HG03439 (cell line): ENCODE results near the gene GPR42.
A peak's percentile ranks its signal among the peaks of the same experiment; 100 is the strongest.

Experiments used
- ATAC-seq: cut with Tn5 transposase; IDR thresholded peaks from one replicate; pipeline ENCODE4 v1.9.1; 2021; ENCODE audit warnings: mild to moderate bottlenecking, moderate library complexity; ENCODE audit not compliant: unreplicated experiment

GPR42 gene

DNA sequence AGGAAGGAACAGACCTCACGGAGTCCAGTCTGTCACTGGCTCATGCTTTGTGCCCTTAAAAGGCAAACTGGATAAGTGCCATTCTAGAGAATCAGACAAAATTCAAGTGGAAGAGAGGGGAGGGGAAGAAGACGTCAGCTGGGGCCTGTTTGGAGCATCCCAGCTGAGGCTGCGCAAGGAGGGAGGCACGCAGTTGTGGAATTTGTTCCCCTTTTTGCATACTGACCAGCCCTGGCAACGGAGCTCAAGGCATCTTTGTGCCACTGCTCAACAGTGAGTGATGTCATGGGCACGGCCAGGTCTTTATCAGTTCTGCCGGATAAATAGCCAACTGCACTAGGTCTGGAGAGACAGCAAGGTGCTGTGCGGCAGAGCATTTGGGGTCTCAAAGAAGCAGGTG, at the start of gene GPR42:
GPR42 (plus strand) TSS at position 347 of the 400 bp plus-strand sequence. CDS start 292 bp downstream, outside the sequence.
- ATAC-seq: no peak

DNA sequence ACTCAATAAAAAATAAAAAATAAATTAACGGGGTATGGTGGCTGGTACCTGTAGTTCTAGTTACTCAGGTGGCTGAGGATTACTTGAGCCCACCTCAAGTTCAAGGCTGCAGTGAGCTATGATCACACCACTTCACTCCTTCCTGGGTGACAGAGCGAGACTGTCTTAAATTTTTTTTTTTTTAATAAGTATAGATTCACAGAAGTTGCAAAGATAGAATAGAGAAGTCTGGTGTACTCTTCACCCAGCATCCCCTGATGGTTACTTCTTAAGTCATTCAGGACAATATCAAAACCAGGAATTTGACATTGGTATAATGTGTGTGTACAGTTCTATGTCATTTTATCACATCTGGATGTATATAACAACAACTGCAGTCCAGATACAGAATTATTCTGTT, 49.6 kb upstream of the GPR42 start:
- ATAC-seq: no peak

- no peak for ATAC-seq
These were observed 48.9 kb upstream of the GPR42 start for GRCh38 chr19:35322014-35322413.

DNA sequence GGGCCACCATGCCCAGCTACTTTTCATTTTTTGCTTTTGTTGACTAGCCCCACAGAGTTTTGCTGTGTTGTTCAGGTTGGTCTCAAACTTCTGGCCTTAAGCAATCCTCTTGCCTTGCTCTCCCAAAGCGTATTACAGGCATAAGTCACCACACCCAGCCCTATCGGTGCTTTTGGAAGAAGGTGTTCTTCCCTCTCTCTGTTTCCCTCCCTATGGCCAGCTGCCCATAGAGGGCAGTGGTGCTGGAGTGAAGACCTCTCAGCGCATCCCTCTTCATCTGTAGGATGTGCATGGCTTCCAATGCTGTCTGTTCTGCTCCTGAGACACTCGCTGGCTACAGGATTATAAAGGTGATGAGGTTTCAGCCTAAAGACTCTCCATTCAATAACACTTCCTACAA, 43.2 kb upstream of the GPR42 start:
- ATAC-seq: no peak

GRCh38 chr19:35328851-35329285, 42.0 kb upstream of the GPR42 start, which contains the start of gene CD22:
CD22 (plus strand) TSS chr19:35329187; CDS start chr19:35332041, 2,854 bp downstream.
- no peak for ATAC-seq

- no peak for ATAC-seq
These were observed 41.5 kb upstream of the GPR42 start for GRCh38 chr19:35329323-35329722.

- peak; percentile 51 for ATAC-seq
These were observed 40.4 kb upstream of the GPR42 start for GRCh38 chr19:35330475-35330874.

- ATAC-seq: no peak
These were observed 39.2 kb upstream of the GPR42 start for GRCh38 chr19:35331551-35332214.

- ATAC-seq: no peak
These were observed 38.1 kb upstream of the GPR42 start for GRCh38 chr19:35332817-35333216.

DNA sequence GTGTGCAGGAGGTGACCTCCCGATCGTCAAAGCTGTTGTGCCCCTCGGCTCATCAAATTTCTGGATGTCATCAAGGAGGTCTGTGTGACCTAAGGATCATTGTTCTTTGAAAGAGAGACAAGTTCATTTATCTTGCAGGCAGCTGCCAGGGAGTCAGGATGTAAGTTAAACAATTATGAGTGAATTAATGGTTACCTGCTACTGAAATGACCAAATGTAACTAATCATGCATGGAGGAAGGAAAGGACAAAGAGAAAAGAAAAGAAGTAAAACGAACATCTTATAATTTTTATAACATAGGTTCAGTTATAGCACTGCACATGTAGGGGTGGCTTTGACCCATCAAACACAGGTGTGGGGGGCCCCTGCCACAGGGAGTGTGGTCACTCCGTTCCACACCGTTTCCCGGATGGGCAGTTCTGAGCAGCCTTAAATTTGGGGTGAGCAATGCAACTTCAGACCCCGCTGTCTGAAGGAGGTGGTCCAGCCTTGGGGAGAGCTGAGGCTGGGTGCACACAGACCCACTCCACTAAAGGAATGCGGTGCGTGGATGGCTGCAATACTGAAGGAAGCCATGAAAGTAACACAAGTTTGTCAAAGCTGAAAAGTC, 36.6 kb upstream of the GPR42 start:
- no peak for ATAC-seq

- no peak for ATAC-seq
These were observed 34.5 kb upstream of the GPR42 start for GRCh38 chr19:35336166-35336955.

DNA sequence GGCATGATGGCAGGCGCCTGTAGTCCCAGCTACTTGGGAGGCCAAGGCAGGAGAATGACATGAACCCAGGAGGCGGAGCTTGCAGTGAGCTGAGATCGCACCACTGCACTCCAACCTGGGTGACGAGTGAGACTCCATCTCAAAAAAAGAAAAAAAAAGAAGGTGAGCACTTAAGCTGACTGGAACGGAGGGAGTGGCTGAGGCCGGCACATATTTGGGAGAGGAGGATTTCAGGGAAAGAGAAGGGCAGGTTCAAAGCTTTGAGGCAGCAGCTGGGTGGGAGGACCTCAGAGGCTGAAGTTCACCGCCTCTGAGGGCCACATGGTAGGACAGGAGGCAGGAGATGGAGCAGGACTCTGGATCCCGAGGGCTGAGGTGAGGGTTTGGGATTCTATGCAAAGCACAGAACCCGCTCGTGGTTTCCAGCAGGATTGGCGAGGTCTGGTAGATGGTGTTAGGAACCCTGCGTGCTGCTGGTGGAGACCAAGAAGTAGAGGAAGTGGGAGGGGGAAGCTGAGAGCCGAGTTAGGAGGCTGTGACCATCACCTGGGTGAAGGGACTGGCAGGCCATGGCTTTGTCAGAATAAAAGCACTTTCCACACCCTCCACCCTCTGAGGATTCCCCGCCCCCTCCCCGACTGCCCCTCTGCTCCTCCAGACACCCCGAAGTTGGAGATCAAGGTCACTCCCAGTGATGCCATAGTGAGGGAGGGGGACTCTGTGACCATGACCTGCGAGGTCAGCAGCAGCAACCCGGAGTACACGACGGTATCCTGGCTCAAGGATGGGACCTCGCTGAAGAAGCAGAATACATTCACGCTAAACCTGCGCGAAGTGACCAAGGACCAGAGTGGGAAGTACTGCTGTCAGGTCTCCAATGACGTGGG, 33.5 kb upstream of the GPR42 start:
- ATAC-seq: no peak

DNA sequence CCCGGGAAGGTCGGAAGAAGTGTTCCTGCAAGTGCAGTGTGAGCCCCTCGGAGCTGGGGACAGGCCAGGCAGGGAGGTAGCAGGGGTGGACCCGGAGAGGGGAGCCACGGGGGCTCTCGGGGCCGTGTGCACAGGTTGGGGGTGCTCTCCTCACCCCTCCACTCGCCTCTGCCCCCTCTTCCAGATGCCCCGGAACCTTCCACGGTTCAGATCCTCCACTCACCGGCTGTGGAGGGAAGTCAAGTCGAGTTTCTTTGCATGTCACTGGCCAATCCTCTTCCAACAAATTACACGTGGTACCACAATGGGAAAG, 32.9 kb upstream of the GPR42 start:
- ATAC-seq: no peak

DNA sequence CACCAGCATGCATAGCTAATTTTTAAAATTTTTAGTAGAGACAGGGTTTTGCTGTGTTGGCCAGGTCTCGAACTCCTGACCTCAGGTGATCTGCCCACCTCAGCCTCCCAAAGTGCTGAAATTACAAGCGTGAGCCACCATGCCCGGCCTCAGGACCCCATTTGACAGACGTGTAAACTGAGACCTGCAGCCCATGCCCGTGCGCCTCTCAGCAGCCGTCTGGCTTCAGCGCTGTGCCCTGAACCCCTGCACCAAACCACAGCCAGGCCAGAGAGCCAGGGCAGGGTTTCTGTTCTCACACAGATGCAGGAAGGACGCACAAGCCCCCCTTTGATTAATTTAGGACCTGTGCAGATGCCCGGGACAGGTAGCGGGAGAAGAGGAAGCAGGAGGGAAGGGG, 30.4 kb upstream of the GPR42 start:
- ATAC-seq: no peak

- no peak for ATAC-seq
These were observed 29.9 kb upstream of the GPR42 start for GRCh38 chr19:35341006-35341405.

DNA sequence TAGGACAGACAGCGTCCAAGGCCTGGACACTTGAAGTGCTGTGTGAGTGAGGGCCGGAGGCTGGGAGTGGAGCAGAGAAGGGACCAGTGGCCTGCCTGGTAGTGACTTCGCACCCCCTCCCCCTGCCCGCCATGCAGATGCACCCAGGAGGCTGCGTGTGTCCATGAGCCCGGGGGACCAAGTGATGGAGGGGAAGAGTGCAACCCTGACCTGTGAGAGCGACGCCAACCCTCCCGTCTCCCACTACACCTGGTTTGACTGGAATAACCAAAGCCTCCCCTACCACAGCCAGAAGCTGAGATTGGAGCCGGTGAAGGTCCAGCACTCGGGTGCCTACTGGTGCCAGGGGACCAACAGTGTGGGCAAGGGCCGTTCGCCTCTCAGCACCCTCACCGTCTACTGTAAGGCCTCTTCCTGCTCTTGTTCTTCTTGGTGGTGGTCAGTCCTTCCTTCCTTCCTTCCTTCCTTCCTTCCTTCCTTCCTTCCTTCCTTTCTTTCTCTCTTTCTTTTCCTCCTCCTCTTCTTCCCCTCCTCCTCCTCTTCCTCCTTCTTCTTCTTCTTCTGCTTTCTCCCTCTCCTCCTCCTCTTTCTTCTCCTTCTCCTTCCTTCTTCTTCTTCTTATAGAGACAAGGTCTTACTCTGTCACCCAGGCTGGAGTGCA, 29.2 kb upstream of the GPR42 start:
- ATAC-seq: no peak

GRCh38 chr19:35342430-35342829, 28.4 kb upstream of the GPR42 start:
- ATAC-seq: no peak

DNA sequence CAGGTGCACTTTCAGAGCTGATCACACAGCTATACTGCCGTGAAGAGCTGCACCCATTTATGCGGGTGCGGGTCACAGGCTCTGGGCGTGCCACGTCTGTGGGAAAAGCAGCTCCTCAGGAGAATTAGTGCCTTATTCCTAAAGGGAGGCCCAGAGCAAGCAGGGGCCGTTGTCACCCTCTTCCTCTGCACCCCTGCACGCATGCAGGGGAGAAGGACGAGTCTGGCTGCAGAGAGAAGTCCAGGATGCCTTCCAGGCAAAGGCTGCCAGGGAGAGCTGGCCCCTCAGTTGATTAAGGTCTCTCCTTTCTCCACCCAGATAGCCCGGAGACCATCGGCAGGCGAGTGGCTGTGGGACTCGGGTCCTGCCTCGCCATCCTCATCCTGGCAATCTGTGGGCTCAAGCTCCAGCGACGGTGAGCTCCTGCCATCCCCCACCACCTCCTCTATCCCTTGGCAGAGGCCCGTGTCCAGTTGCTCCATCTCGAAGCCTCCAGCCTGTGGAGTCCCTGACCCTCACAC, 26.3 kb upstream of the GPR42 start:
- ATAC-seq: no peak

DNA sequence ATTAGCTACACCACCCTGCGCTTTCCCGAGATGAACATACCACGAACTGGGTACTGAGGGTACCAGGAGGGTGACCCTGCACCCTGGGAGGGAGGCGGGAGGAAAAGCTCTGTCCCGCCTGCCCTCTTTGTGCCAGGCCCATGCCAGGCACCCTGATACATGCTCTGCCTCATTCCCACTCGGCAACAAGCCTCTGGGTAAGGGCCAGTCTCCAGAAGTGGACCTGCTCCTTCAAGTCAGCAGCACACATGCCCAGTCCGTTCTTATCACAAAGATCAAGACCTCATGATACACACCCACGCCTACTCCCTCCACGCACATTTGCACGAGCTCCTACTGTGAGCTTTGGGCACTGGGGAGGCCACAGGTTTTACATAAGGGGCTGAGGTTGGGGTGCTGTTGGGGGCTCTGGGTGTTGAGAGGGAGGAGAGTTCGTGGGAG, 25.2 kb upstream of the GPR42 start:
- no peak for ATAC-seq
